HG02840 (cell line): ENCODE results near the gene WDFY1.

Experiments
- ATAC-seq: cut with Tn5 transposase; IDR thresholded peaks from one replicate; pipeline ENCODE4 v1.9.1; 2021; ENCODE audit warnings: mild to moderate bottlenecking, moderate library complexity, moderate number of reproducible peaks; ENCODE audit not compliant: unreplicated experiment, low FRiP score

WDFY1 gene

DNA sequence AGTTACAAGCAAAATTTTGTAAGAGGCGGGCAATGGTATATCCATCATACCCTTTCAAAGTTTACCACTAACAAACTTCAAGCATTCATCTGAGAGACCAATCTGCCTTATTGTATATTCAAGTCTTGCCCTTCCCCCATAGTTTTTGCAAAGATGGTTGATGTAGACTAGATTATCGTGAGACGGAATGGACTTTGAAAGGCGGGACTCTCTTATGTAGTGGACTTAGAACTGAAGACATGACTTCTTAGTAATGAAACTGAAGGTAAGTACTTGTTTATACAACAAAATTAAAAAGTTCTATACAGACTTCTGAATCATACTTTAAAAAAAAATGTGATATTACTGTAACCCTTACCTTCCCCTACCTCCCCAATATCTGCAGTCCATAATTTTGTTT lies 118.1 kb downstream of the WDFY1 start:
- ATAC-seq, result no peak
